HepG2 (cell line): ENCODE data around the gene DUS1L. TPM values are rescaled to one million over a fixed set of nuclear protein-coding genes. Genes with fewer than 3 reads are reported as not detected.

Source experiments
- ATAC-seq: fragments of 200-7000 bp; cut with Tn5 transposase; 3 replicates; pipeline ENCODE4 v1.9.1; 2020; ENCODE audit warnings: mild to moderate bottlenecking, moderate library complexity
- BruUV-seq: library from RNA; stranded (reverse); fragments of 400-500 nt; replicated peaks from 2 replicates; lab custom pipeline; 2021; lab: Mats Ljungman, UMichigan
- CTCF ChIA-PET: fragments of 300-600 bp; formaldehyde crosslinking; extraction: SDS; loops from one replicate; lab custom pipeline; 2021; ENCODE audit warnings: low total read pairs, inconsistent platforms, low intra/inter-chr PET ratio; lab: Yijun Ruan, JAX
- POLR2A ChIA-PET: fragments of 350-600 bp; sonication (Branson Sonifier 250); formaldehyde crosslinking; loops from one replicate; lab custom pipeline; 2020; ENCODE audit warnings: antibody characterized with exemption, inconsistent platforms; lab: Yijun Ruan, JAX
- DNase-seq: peaks from one replicate; pipeline ENCODE4 v3.0.0-alpha.2; 2015; ENCODE audit warnings: low spot score
- FAIRE-seq: peaks from 3 replicates; lab custom pipeline; 2011; peaks lifted over from hg19 to GRCh38; lab: Jason Lieb, UNC
- H2AFZ ChIP-seq: one replicate; pipeline ENCODE4 v1.6.1; 2011; ENCODE audit warnings: low read length, inconsistent platforms
- H3K27ac ChIP-seq: fragments of 300-600 bp; 3 replicates; pipeline ENCODE4 v1.8.0; 2011; ENCODE audit warnings: mixed run types, mild to moderate bottlenecking, mixed read lengths, low read length, inconsistent platforms; ENCODE audit not compliant: insufficient read depth; ENCODE audit errors: extremely low read length
- H3K27me3 ChIP-seq, 2 experiments: fragments of 200-600 bp in 1 of 2; 2 replicates in 1 of 2; 3 replicates in 1 of 2; pipeline versions ENCODE4 v1.6.0 to v1.8.0; 2011; ENCODE audit warnings: low read length in 2 of 2, mild to moderate bottlenecking in 2 of 2, moderate library complexity in 2 of 2, inconsistent platforms in 1 of 2; ENCODE audit not compliant: insufficient read depth in 2 of 2, control insufficient read depth in 1 of 2
- H3K36me3 ChIP-seq, 2 experiments: fragments of 200-600 bp in 1 of 2; replicated peaks in 1 of 2; 2 replicates in 1 of 2; 3 replicates in 1 of 2; pipeline versions ENCODE4 v1.5.1 to v1.8.0; 2011; ENCODE audit warnings: low read length in 2 of 2, inconsistent platforms in 1 of 2; ENCODE audit not compliant: insufficient read depth in 2 of 2, control insufficient read depth in 1 of 2
- H3K4me1 ChIP-seq: 2 replicates; pipeline ENCODE4 v1.5.1; 2012; ENCODE audit warnings: low read length, inconsistent platforms; ENCODE audit not compliant: insufficient read depth
- H3K4me2 ChIP-seq: 2 replicates; pipeline ENCODE4 v1.6.0; 2011; ENCODE audit warnings: low read depth, low read length, inconsistent platforms
- H3K4me3 ChIP-seq, 3 experiments: fragments of 200-600 bp in 1 of 3; sonication (generic), shearing (Covaris generic) in 1 of 3; replicated peaks in 1 of 3; 2 replicates each; pipeline ENCODE4 v1.5.1; 2011 to 2016; ENCODE audit warnings: low read length in 3 of 3, inconsistent platforms in 2 of 3, low read depth in 2 of 3, mild to moderate bottlenecking in 2 of 3, control low read depth in 1 of 3, mixed read lengths in 1 of 3; ENCODE audit not compliant: insufficient read depth in 1 of 3
- H3K79me2 ChIP-seq: one replicate; pipeline ENCODE4 v1.6.1; 2011; ENCODE audit warnings: low read length, inconsistent platforms; ENCODE audit not compliant: insufficient read depth
- H3K9ac ChIP-seq: 2 replicates; pipeline ENCODE4 v1.6.0; 2011; ENCODE audit warnings: mild to moderate bottlenecking, low read depth, low read length, inconsistent platforms; ENCODE audit not compliant: insufficient read depth
- H3K9me3 ChIP-seq: 2 replicates; pipeline ENCODE4 v1.5.1; 2012; ENCODE audit warnings: mild to moderate bottlenecking, low read length
- H4K20me1 ChIP-seq: 2 replicates; pipeline ENCODE4 v1.6.0; 2011; ENCODE audit warnings: inconsistent platforms, mild to moderate bottlenecking, low read length, moderate library complexity; ENCODE audit not compliant: insufficient read depth
- ARNTL ChIP-seq: sonication (generic); formaldehyde crosslinking; IDR thresholded peaks from 2 replicates; pipeline ENCODE4 v1.4.0; 2020; ENCODE audit warnings: mild to moderate bottlenecking, missing genetic modification reagents
- CEBPG ChIP-seq: IDR thresholded peaks from 2 replicates; pipeline ENCODE4 v1.6.1; 2016
- DRAP1 ChIP-seq: IDR thresholded peaks from 2 replicates; pipeline ENCODE4 v1.6.1; 2016; ENCODE audit warnings: missing genetic modification reagents, missing compliant biosample characterization
- HDAC6 ChIP-seq: fragments of 200-600 bp; sonication (generic); IDR thresholded peaks from 2 replicates; pipeline ENCODE4 v1.7.0; 2017; ENCODE audit warnings: mild to moderate bottlenecking, antibody characterized with exemption, low read length, low read depth
- HIVEP1 ChIP-seq: sonication (generic); formaldehyde crosslinking; IDR thresholded peaks from 2 replicates; pipeline ENCODE4 v1.4.0; 2020; ENCODE audit warnings: mild to moderate bottlenecking, missing genetic modification reagents
- HNRNPH1 ChIP-seq: fragments of 200-400 bp; formaldehyde crosslinking; optimal IDR thresholded peaks from 2 replicates; pipeline ENCODE3; 2017; ENCODE audit warnings: mild to moderate bottlenecking, low read depth, low read length
- NR2F6 ChIP-seq, 2 experiments: IDR thresholded peaks; 2 replicates each; pipeline ENCODE4 v1.6.1; 2016; ENCODE audit warnings: antibody characterized with exemption in 1 of 2, mild to moderate bottlenecking in 1 of 2
- PREB ChIP-seq: sonication (generic); formaldehyde crosslinking; IDR thresholded peaks from 2 replicates; pipeline ENCODE4 v1.4.0; 2020; ENCODE audit warnings: missing genetic modification reagents
- PTBP1 ChIP-seq: fragments of 200-400 bp; formaldehyde crosslinking; IDR thresholded peaks from 2 replicates; pipeline ENCODE4 v1.6.1; 2018; ENCODE audit warnings: low read length, low read depth; ENCODE audit not compliant: poor library complexity, severe bottlenecking
- SRSF9 ChIP-seq: fragments of 200-400 bp; formaldehyde crosslinking; IDR thresholded peaks from 2 replicates; pipeline ENCODE4 v1.6.1; 2018; ENCODE audit warnings: borderline replicate concordance, mild to moderate bottlenecking, low read depth, low read length; ENCODE audit not compliant: insufficient read depth, poor library complexity, severe bottlenecking
- TFE3 ChIP-seq: IDR thresholded peaks from 2 replicates; pipeline ENCODE4 v1.6.1; 2016
- TGIF2 ChIP-seq: IDR thresholded peaks from 2 replicates; pipeline ENCODE4 v1.6.1; 2016; ENCODE audit warnings: control low read depth, missing compliant biosample characterization
- ZMYM4 ChIP-seq: sonication (generic); formaldehyde crosslinking; IDR thresholded peaks from 2 replicates; pipeline ENCODE4 v1.8.1; 2023; ENCODE audit warnings: mild to moderate bottlenecking, missing genetic modification reagents
- ZNF414 ChIP-seq: sonication (generic); formaldehyde crosslinking; IDR thresholded peaks from 2 replicates; pipeline ENCODE4 v1.5.0; 2020; ENCODE audit warnings: missing genetic modification reagents
- ZNF564 ChIP-seq: sonication (generic); formaldehyde crosslinking; IDR thresholded peaks from 2 replicates; pipeline ENCODE4 v1.8.1; 2023; ENCODE audit warnings: mild to moderate bottlenecking, missing genetic modification reagents
- ZNF580 ChIP-seq: IDR thresholded peaks from 2 replicates; pipeline ENCODE4 v1.6.1; 2016; ENCODE audit warnings: low read depth, borderline replicate concordance
- ZNF768 ChIP-seq: sonication (generic); formaldehyde crosslinking; IDR thresholded peaks from 2 replicates; pipeline ENCODE4 v1.4.0; 2020; ENCODE audit warnings: missing genetic modification reagents
- WGBS: methylation state at CpG from one replicate; pipeline ENCODE4 v1.1.6; 2017; ENCODE audit warnings: low lambda C conversion rate; 5-methylcytosine and 5-hydroxymethylcytosine counted together
- in situ Hi-C: cut with HindIII; loops from 2 replicates; pipeline ENCODE4 v1.10.0; 2017; ENCODE audit warnings: low pct_unique_long_range_greater_than_20kb; ENCODE audit not compliant: extremely low pct_ligation_motif_present
- intact Hi-C: fragments of 100-400 bp; cut with micrococcal nuclease; formaldehyde crosslinking; loops from one replicate; pipeline ENCODE4 v1.10.0; 2022; ENCODE audit not compliant: unreplicated experiment
- polyA plus RNA-seq, 8 experiments: library from polyadenylated mRNA; depleted of rRNA in 3 of 8; stranded (reverse) in 7 of 8; unstranded in 1 of 8; fragments of >200 nt; fragmentation: Illumina TruSeq in 4 of 8; extraction: Trizol in 4 of 8; gene quantifications; 2 replicates each; pipeline versions ENCODE4 v1.2.1 to v1.2.3, GENCODE V29; 2011 to 2016; ENCODE audit warnings: low read depth in 4 of 8, missing spikeins in 1 of 8, mixed read lengths in 1 of 8; ENCODE audit not compliant: insufficient read depth in 1 of 8
- total RNA-seq, 5 experiments: library from RNA; depleted of rRNA; stranded (reverse); fragments of >200 nt; fragmentation: Illumina TruSeq; extraction: Trizol; gene quantifications; 2 replicates each; pipeline ENCODE4 v1.2.3, GENCODE V29; 2016; ENCODE audit warnings: low read depth in 1 of 5

The DUS1L gene
- total and polyA plus RNA-seq, 2 of the 13 experiments (the other 11 are each of a cell fraction or from before 2014, with no cell fraction given) = 81.0 to 109 TPM

- TF ChIP-seq ZNF580 (CRISPR knock-in tag) (0 out of 2 replicates have a peak, but pooled peaks have one; percentile 50), ARNTL (CRISPR knock-in tag) (no peak), HNRNPH1 (no peak), ZNF564 (CRISPR knock-in tag) (no peak; the same call in 1 of the 2 replicates), CEBPG (CRISPR knock-in tag) (no peak), ZNF414 (CRISPR knock-in tag) (0 out of 2 replicates have a peak, but pooled peaks have one; percentile 31), HIVEP1 (CRISPR knock-in tag) (no peak), TGIF2 (CRISPR knock-in tag) (peak; percentile 35)
- TF ChIP-seq, all 625 proteins: peak for 278
These were observed 44.3 kb downstream of the DUS1L start (continued) for GRCh38 chr17:82021107-82021899.

- in situ Hi-C loops (loop anchor here (5.0 kb wide), 1 partner anchor 63 kb away; no protein-coding TSS in a partner anchor), intact Hi-C loops (loop anchor here (1.0 to 5.0 kb wide), 5 partner anchors 20 to 153 kb away; no protein-coding TSS in a partner anchor)
- Histone ChIP-seq H4K20me1 (no peaks in the 10 kb centered on the region; the same call in 1 of the 2 replicates), H3K4me1 (peaks cover 82% of the 10 kb centered on the region), H3K9me3 (no peaks in the 10 kb centered on the region), H3K27ac (peak overlapping the region; percentile 39), H3K79me2 (peaks cover 41% of the 10 kb centered on the region), H3K9ac (peak overlapping the region; percentile 95), H3K4me3 (peak overlapping the region in 2 of 3 experiments; percentile 79 to 90; a peak in 4 of 6 replicates), H3K27me3 (no peaks in the 10 kb centered on the region; a peak in 1 of 5 replicates), H3K4me2 (peak overlapping the region; percentile 95), H2AFZ (no peak overlapping the region), H3K36me3 (peaks cover 4 to 8% of the 10 kb centered on the region in 2 experiments; a peak in 3 of 5 replicates)
- no TSS peak for BruUV-seq
- WGBS = 66% methylated on average over 14 of the region's 14 CpGs
- no peak for FAIRE-seq
- ChIA-PET POLR2A (interaction anchor here (1.0 to 14.1 kb wide), 25 partner anchors 9 to 294 kb away, joined by 3 to 470 read pairs (median 7); partner anchors contain the start of genes ASPSCR1, DCXR, FASN and MAFG), CTCF (interaction anchor here (1.1 to 6.8 kb wide), 11 partner anchors 20 to 150 kb away, joined by 3 to 181 read pairs (median 5); partner anchors contain the start of gene NOTUM)
- ATAC-seq = no peak
- DNase-seq = no peak
- TF ChIP-seq TFE3 (CRISPR knock-in tag) = no peak
- no peak for TF ChIP-seq PTBP1
- no peak for TF ChIP-seq DRAP1 (CRISPR knock-in tag)
- TF ChIP-seq PREB = no peak
- peak; percentile 11; the same call in 1 of the 2 replicates for TF ChIP-seq ZMYM4 (CRISPR knock-in tag)
- TF ChIP-seq HDAC6 = no peak
- no peak for TF ChIP-seq NR2F6 (IDR thresholded peaks at IDR 0.05)
- TF ChIP-seq NR2F6 (CRISPR knock-in tag; IDR thresholded peaks at IDR 0.05) = no peak
- no peak for TF ChIP-seq SRSF9
- TF ChIP-seq ZNF768 (CRISPR knock-in tag) = no peak
These were observed 45.0 kb downstream of the DUS1L start for GRCh38 chr17:82020572-82021106.
